A549 treated with Mapracorat at 1 μM for 4 hours (cell line): ENCODE results near the gene RNASE9. TPM values are rescaled to one million over a fixed set of nuclear protein-coding genes. Genes with fewer than 3 reads are reported as not detected.

ENCODE experiments used
- total RNA-seq: library from RNA; stranded (reverse); fragments of 200-300 nt; extraction: Qiagen RNA extraction; gene quantifications from 5 replicates; pipeline ENCODE4 v1.2.3, GENCODE V29; 2022

The RNASE9 gene
- not detected in 5 replicates for total RNA-seq

DNA sequence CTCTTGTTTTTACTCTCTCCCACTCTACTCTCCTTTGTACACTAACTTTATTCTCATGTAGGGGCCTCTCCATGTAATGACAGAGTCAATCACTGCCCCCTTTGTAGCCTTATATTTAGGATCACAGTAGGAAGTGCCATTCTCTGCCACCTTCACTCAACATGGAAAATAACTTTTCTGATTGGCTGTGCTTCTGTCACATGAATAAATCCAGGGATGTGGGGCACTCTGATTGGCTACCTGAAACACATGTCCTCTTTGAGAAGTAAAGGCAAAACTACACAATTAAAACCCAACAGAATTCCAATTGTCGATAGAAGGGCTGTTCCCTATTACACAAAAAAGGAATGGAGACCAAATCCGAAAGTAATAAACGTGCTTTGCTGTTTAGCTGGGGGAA is at the start of gene RNASE9:
Gene RNASE9, minus strand, starts transcription at position 87 of the 400 bp plus-strand sequence.

DNA sequence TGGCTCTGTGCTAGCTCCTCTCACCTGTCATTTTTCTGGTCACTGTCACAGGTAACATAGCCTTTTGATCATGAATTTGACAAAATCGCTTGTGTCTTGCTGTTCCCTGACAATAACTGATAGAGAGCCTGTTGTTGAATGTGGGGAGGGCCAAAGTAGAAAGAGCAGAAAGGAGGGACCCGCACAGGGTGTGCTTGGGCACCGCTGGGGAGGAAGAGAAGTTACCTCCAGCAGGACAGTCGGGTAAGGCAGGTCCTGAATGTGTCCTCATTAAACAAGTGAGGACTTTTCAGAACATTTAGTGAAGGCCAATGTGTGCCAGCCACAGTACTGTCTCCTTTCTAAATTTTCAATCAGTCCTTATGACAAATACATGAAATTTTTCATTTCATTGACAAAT is 30.4 kb upstream of the RNASE9 start, which contains the start of gene RNASE12:
Gene RNASE12, minus strand, starts transcription at position 142 of the 400 bp plus-strand sequence. CDS start 653 bp downstream, outside the sequence.

DNA sequence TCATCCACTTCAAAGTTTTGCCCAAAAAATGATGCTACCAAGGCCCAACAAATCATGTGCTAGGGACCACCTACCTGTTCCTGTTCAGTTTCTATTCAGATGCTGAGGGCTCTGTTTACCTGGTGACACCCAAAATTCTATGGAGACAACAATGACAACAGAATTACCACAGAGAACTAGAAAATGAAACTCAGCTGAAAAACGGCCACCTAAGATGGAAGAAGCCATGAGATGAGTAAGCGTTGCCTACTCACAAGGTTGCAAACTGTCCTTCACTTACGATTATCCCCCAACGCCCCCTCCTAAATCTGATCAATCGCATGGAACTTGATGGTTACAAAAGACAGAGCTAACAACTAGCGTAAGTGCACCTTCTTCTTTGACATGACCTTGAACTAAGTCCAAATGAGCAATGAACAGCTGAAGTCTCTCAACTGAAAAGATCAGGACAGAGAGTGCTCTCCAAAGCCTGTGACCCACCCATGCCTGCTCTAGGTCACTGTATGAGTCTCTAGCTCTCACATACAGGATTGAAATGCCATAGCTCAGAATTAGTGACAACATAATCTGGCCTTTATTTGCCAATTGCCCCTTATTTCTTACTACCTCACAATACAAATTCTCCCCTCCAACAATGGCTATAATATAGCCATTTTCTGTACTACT is 26.8 kb upstream of the RNASE9 start, which contains the start of gene RNASE11:
Gene RNASE11, minus strand, starts transcription at position 513 of the 666 bp plus-strand sequence.

Other genes with a start within 250 kb of the RNASE9 start
- gene CCNB1IP1, start 227.8 kb downstream of the RNASE9 start, total RNA-seq = 37.6 to 49.3 TPM (median 39.9 TPM) in 5 replicates
- 17.5 to 23.7 TPM (median 18.8 TPM) in 5 replicates for gene PARP2, start 217.4 kb downstream of the RNASE9 start, total RNA-seq
- gene TEP1, start 147.5 kb downstream of the RNASE9 start, total RNA-seq = 8.6 to 11.9 TPM (median 10.5 TPM) in 5 replicates
- not detected in 5 replicates for gene KLHL33, start 124.9 kb downstream of the RNASE9 start, total RNA-seq
- 22.0 to 28.1 TPM (median 24.1 TPM) in 5 replicates for gene OSGEP, start 106.2 kb downstream of the RNASE9 start, total RNA-seq
- 252 to 269 TPM (median 255 TPM) in 5 replicates for gene APEX1, start 105.8 kb downstream of the RNASE9 start, total RNA-seq
- gene PIP4P1, start 99.6 kb downstream of the RNASE9 start, total RNA-seq = 28.6 to 38.3 TPM (median 32.2 TPM) in 5 replicates
- 144 to 181 TPM (median 147 TPM) in 5 replicates for gene PNP, start 91.6 kb downstream of the RNASE9 start, total RNA-seq
- 0.15 to 0.39 TPM (median 0.27 TPM) in 5 replicates for gene RNASE10, start 55.5 kb downstream of the RNASE9 start, total RNA-seq
- gene RNASE11, start 27.0 kb upstream of the RNASE9 start, total RNA-seq = not detected in 5 replicates
- gene RNASE12, start 30.3 kb upstream of the RNASE9 start, total RNA-seq = not detected in 5 replicates
- gene OR6S1, start 80.6 kb upstream of the RNASE9 start, total RNA-seq = not detected in 5 replicates
- gene RNASE4, start 123.5 kb upstream of the RNASE9 start, total RNA-seq = 6.0 to 9.3 TPM (median 6.5 TPM) in 5 replicates
- 8.6 to 11.0 TPM (median 10.1 TPM) in 5 replicates for gene ANG, start 127.7 kb upstream of the RNASE9 start, total RNA-seq
- not detected in 5 replicates for gene EDDM3A, start 184.8 kb upstream of the RNASE9 start, total RNA-seq
- gene EDDM3B, start 207.4 kb upstream of the RNASE9 start, total RNA-seq = not detected in 5 replicates
- not detected in 5 replicates for gene RNASE6, start 220.2 kb upstream of the RNASE9 start, total RNA-seq
- not detected in 5 replicates for gene RNASE1, start 241.8 kb upstream of the RNASE9 start, total RNA-seq